ENCODE results near the gene C3orf20.

- TF ChIP-seq GATA3 (IDR thresholded peaks at IDR 0.05; ENCODE audit: low read depth, low read length) (no peak), GATA2 (IDR thresholded peaks at IDR 0.05; ENCODE audit: low read depth, low read length) (no peak)
These were observed 114.3 kb downstream of the C3orf20 start for GRCh38 chr3:14789221-14789620.
